HG03565 (cell line): ENCODE data around the gene MKS1.
A peak's percentile ranks its signal among the peaks of the same experiment; 100 is the strongest.

Source experiments
- ATAC-seq: cut with Tn5 transposase; IDR thresholded peaks from one replicate; pipeline ENCODE4 v1.9.1; 2021; ENCODE audit warnings: mild to moderate bottlenecking, moderate library complexity; ENCODE audit not compliant: unreplicated experiment

The MKS1 gene

GRCh38 chr17:58219007-58219788, at the start of gene MKS1:
MKS1 (minus strand) TSS chr17:58219255; CDS start chr17:58219230, 25 bp downstream.
- peak; percentile 92 for ATAC-seq

GRCh38 chr17:58268326-58268725, 49.3 kb upstream of the MKS1 start:
- no peak for ATAC-seq

- ATAC-seq: no peak
Measured at GRCh38 chr17:58267347-58268324, 48.6 kb upstream of the MKS1 start.

- ATAC-seq: no peak
Measured at GRCh38 chr17:58265902-58266875, 47.1 kb upstream of the MKS1 start.

- no peak for ATAC-seq
Measured at GRCh38 chr17:58265271-58265670, 46.2 kb upstream of the MKS1 start.

GRCh38 chr17:58264407-58265103, 45.5 kb upstream of the MKS1 start:
- no peak for ATAC-seq

- ATAC-seq: no peak
Measured at GRCh38 chr17:58263773-58264172, 44.7 kb upstream of the MKS1 start.

GRCh38 chr17:58262149-58262548, 43.1 kb upstream of the MKS1 start:
- no peak for ATAC-seq

- ATAC-seq: no peak
Measured at GRCh38 chr17:58254803-58255202, 35.7 kb upstream of the MKS1 start.

- ATAC-seq: no peak
Measured at GRCh38 chr17:58253082-58253481, 34.0 kb upstream of the MKS1 start.

GRCh38 chr17:58252141-58252540, 33.1 kb upstream of the MKS1 start:
- no peak for ATAC-seq

- ATAC-seq: no peak
Measured at GRCh38 chr17:58250344-58251011, 31.4 kb upstream of the MKS1 start.

GRCh38 chr17:58249270-58250133, 30.4 kb upstream of the MKS1 start:
- ATAC-seq: no peak

- ATAC-seq: no peak
Measured at GRCh38 chr17:58248955-58249269, 29.9 kb upstream of the MKS1 start.

GRCh38 chr17:58247511-58248363, 28.7 kb upstream of the MKS1 start:
- ATAC-seq: no peak

- no peak for ATAC-seq
Measured at GRCh38 chr17:58246781-58247180, 27.7 kb upstream of the MKS1 start.

GRCh38 chr17:58246104-58246740, 27.2 kb upstream of the MKS1 start:
- no peak for ATAC-seq
